GM03348 (cell line): ENCODE data around the gene MEA1.
A peak's percentile ranks its signal among the peaks of the same experiment; 100 is the strongest.

Experiments used
- DNase-seq: peaks from one replicate; pipeline ENCODE4 v3.0.0; 2012; ENCODE audit warnings: low spot score

The MEA1 gene

GRCh38 chr6:42970871-42971612, 42.7 kb downstream of the MEA1 start:
- peak; percentile 35 for DNase-seq

GRCh38 chr6:42969934-42970333, 43.8 kb downstream of the MEA1 start:
- no peak for DNase-seq

GRCh38 chr6:42969431-42969830, 44.3 kb downstream of the MEA1 start:
- DNase-seq: no peak

GRCh38 chr6:42968783-42969182, 45.0 kb downstream of the MEA1 start:
- no peak for DNase-seq

DNA sequence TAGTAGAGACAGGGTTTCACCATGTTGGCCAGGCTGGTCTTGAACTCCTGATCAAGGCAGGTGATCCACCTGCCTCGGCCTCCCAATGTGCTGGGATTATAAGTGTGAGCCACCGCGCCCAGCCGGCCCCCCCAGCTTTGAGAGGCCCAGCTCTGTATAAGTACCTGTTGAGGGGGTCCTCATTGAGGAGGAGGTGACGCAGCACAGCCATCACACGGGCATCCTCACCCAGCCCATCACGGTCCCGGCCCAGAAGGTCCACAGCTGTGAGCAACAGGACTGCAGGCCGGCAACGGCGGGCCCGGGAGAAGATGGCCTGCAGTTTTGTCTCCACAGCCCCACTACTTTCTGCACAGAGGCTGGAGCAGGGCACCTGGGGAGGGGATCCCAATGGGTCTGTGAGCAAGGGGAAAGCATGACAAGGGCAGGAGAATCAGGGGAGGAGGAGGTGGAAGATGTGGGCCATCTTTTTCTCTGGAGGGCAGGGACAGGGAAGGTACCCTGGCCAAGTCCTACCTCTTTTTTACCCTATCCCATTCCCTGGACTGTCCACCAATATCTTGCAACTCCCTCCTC, 45.5 kb downstream of the MEA1 start:
- no peak for DNase-seq

DNA sequence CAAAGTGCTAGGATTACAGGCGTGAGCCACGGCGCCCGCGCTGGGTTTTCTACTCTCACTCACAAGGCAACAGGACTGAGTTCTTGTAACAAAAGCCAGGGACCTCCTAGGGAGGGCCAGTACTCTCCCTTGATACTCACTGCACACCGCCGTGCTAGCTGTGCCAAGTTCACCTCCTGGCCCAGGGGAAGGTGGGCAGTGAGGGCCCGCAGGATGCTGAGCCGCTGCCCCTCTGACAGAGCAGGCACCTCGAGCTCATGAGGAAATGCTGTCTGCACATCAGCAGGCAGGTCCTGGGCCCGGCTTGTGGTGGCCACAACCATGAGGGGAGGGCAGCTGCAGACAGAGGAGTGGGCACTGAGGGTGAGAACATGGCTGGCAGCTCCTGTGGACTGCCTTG, 46.5 kb downstream of the MEA1 start:
- DNase-seq: no peak

DNA sequence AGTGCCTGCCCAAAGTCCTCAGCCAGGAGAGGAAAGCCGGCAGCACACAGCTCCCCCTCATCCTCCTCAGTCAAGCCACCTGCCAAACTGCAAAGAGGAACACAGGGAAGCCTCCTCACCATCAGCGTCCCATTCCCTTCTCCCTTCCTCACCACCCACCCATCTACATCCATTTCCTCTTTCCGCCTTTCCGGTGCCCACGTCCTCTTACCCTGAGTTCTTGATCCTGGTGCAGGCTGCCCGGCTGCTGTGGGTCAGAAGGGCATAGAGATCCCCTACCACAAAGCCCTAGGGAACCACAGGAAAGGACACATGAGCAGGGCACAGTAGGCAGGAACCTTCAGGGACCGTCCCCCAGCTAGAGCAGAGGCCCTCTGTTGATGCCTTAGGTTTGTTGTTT, 47.2 kb downstream of the MEA1 start:
- no peak for DNase-seq

DNA sequence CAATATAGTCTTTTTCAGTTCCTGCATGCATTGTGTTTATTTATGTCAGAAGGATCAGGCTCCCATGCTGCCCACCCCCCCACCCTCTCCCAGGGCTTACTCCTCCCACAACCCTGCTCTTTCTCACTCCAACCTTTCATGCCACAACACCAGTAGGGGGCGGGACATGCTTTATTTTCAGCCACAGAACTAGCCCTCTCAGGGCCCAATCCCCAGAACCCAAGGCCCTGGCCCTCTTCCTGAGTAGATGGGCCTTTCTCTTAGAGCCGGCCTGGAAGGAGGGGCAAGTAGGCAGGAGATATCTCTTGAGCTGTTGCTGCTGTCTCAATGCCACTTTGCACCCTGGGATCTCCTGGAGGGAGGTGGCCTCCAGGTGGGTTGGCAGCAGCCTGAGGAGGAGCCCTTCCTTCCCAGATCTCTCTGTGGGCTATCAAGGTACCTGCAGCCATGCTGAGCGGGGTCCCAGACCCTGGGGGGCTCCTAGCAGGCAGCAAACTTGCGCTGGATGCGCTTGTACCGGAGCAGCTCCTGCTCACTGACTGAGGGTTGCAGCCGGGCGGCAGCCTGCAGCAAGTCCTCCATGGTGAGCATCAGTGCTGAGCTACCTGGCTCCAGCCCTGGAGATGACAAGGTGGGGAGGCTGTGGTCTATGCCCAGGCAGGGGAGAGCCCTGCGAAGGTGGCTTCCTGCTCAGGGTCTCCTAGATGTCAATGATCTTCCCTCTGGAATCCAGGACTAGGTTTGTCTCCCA, 49.7 kb downstream of the MEA1 start:
- peak; percentile 49 for DNase-seq

- DNase-seq: no peak
Measured at GRCh38 chr6:42963179-42963854, 50.4 kb downstream of the MEA1 start.

DNA sequence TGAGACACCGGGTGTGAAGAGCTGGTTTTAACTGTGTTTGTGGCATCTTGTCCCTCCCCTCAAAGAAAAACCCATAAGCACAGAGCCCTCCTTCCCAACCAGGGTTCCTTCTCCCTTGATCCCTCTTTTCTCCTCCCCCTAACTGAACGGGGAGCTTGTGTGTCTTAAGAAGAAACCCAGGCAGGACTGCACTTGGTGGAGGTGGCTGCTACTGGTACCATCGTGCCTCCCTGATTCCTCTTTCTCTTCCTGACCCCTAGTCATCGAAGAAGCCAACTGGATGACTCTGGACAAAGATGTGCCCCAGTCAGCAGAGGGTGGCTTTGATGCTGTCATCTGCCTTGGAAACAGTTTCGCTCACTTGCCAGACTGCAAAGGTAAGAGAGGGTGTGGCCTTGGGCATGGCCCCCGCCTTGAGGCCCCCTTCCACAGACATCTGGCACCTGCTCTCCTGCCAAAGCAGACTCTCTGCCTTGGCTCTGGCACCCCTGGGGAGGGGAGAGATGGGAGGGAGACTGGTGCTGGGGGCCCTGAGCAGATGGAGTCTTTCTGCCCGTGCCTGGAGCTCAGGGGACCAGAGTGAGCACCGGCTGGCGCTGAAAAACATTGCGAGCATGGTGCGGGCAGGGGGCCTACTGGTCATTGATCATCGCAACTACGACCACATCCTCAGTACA, 51.1 kb downstream of the MEA1 start:
- no peak for DNase-seq

- DNase-seq: no peak
Measured at GRCh38 chr6:42962096-42962495, 51.6 kb downstream of the MEA1 start.
